Measurements from ENCODE around the gene CCDC85B. TPM values are rescaled to one million over a fixed set of nuclear protein-coding genes. Genes with fewer than 3 reads are reported as not detected.

The CCDC85B gene
- total RNA-seq, 1 donor from 2014 or later, result 28.6 TPM

DNA sequence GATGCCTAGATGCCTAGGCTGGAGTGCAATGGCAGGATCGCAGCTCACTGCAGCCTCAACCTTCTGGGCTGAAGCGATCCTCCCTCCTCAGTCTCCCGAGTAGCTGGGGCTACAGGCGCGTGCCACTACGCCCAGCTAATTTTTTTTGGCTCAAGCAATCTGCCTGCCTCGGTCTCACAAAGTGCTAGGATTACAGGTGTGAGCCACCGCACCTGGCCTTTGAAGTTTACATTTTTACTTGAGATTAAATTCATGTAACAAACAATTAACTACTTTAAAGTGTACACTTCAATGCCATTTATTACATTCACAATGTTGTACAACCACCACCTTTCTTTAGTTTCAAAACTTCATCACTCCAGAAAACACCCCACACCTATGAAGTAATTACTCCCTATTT is 13.2 kb downstream of the CCDC85B start:
- Histone ChIP-seq H3K4me1 (peaks cover 20% of the 10 kb centered on the region), H3K36me3 (no peaks in the 10 kb centered on the region), H3K4me3 (no peak overlapping the region), H3K27ac (no peak overlapping the region), H3K27me3 (ENCODE audit: low read depth) (peaks cover 4% of the 10 kb centered on the region), H3K9me3 (no peaks in the 10 kb centered on the region)
- ATAC-seq (no peak), DNase-seq (no peak)
- intact Hi-C loops (cut with DNase I), result no loop called here
- TF ChIP-seq, protein P1, sequence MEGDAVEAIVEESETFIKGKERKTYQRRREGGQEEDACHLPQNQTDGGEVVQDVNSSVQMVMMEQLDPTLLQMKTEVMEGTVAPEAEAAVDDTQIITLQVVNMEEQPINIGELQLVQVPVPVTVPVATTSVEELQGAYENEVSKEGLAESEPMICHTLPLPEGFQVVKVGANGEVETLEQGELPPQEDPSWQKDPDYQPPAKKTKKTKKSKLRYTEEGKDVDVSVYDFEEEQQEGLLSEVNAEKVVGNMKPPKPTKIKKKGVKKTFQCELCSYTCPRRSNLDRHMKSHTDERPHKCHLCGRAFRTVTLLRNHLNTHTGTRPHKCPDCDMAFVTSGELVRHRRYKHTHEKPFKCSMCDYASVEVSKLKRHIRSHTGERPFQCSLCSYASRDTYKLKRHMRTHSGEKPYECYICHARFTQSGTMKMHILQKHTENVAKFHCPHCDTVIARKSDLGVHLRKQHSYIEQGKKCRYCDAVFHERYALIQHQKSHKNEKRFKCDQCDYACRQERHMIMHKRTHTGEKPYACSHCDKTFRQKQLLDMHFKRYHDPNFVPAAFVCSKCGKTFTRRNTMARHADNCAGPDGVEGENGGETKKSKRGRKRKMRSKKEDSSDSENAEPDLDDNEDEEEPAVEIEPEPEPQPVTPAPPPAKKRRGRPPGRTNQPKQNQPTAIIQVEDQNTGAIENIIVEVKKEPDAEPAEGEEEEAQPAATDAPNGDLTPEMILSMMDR (IDR thresholded peaks at IDR 0.05), result no peak

DNA sequence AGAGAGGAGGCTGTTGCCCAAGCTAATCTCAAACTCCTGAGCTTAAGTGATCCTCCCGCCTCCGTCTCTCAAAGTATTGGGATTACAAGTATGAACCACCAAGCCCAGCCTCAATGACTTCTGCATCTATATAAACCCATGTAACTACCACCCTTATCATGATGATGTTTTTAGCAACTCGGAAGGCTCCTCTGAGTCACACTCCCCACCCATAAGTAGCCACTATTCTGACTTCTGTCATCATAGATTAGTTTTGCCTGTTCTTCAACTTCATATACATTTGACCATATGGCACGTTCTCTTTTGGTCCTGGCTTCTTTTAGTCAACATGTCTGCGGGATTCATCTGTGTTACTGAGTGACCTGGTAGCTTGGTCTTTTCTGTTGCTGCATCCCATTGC is 16.1 kb downstream of the CCDC85B start:
- peaks cover 4% of the 10 kb centered on the region for H3K27me3 ChIP-seq (ENCODE audit: low read depth)
- no peak overlapping the region for H3K27ac ChIP-seq
- no peak overlapping the region for H3K4me3 ChIP-seq
- no peaks in the 10 kb centered on the region for H3K9me3 ChIP-seq
- ATAC-seq, result no peak
- intact Hi-C loops (cut with DNase I), result no loop called here
- DNase-seq, result no peak
- H3K4me1 ChIP-seq, result peaks cover 6% of the 10 kb centered on the region
- H3K36me3 ChIP-seq, result no peaks in the 10 kb centered on the region
- TF ChIP-seq, protein P1 (IDR thresholded peaks at IDR 0.05), result no peak

DNA sequence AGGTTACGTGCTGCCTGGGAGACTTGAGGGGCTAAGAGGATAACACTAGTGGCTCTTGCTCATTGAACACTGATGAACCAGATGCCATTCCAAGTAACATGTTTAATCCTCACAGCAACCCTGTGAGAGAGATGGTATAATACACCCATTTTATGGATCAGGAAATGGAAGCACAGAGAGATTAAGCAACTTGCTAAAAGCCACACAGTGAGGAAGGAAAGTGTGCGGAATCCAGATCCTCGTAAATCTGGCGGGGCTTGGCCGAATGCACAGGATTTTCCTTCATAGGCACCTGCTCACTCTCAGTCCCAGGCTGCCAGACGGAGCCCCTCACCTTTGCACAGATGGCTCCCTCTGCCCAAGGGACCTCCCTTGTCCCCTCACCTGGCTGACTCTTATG is 17.4 kb downstream of the CCDC85B start:
- ATAC-seq (no peak), DNase-seq (no peak)
- Histone ChIP-seq H3K4me3 (no peak overlapping the region), H3K27me3 (ENCODE audit: low read depth) (peaks cover 4% of the 10 kb centered on the region), H3K9me3 (no peaks in the 10 kb centered on the region), H3K4me1 (peaks cover 13% of the 10 kb centered on the region), H3K27ac (no peak overlapping the region), H3K36me3 (no peaks in the 10 kb centered on the region)
- intact Hi-C loops (cut with DNase I), result no loop called here
- TF ChIP-seq, protein P1 (IDR thresholded peaks at IDR 0.05), result no peak

DNA sequence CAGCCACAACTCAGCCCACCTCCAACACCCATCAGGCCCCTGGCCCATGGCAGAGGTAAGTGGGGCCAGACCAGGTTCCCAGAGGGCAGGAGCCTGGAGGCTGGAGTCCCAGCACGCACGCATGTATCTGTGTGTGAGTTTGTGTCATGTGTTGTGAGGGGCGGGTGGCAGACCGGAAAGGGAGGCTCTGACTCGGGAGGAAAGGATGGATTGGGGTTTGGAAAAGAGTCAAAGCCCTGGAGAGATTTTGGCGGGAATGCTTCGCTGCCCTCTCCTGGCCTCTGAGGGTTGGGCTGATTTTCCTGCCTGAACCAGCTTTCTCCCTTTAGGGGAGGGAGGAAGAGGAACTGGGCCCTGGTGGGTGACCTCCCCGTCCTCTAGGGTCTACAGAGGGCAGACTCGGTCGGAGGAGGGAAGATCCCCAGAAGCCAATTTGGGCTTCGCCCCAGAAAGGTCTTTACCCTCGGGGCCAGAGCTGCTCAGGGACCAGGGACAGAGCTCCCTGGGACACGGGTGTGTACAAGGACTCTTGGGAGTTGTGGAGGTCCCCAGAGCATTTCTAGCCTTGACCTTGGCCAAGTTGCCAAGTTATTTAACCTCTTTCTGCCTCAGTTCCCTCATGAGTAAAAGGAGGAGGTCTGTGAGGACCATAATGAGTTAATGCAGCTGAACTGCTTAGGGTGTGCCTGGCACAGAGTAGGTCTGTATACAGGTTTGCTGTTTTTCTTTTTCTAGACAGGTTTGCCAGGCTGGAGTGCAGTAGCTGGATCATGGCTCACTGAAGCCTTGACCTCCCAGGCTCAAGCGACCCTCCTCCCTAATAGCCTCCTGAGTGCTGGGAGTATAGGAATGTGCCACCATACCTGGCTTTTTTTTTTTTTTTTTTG is 21.5 kb downstream of the CCDC85B start:
- H3K27me3 ChIP-seq (ENCODE audit: low read depth), result peaks cover 4% of the 10 kb centered on the region
- H3K4me1 ChIP-seq, result peaks cover 38% of the 10 kb centered on the region
- intact Hi-C loops (cut with DNase I), result no loop called here
- no peaks in the 10 kb centered on the region for H3K9me3 ChIP-seq
- ATAC-seq, result peak; percentile 23 to 25
- peak overlapping the region; percentile 8 for H3K4me3 ChIP-seq
- H3K27ac ChIP-seq, result peak overlapping the region; percentile 46
- DNase-seq, result no peak
- H3K36me3 ChIP-seq, result no peaks in the 10 kb centered on the region
- TF ChIP-seq, protein P1 (IDR thresholded peaks at IDR 0.05), result peak; percentile 42

DNA sequence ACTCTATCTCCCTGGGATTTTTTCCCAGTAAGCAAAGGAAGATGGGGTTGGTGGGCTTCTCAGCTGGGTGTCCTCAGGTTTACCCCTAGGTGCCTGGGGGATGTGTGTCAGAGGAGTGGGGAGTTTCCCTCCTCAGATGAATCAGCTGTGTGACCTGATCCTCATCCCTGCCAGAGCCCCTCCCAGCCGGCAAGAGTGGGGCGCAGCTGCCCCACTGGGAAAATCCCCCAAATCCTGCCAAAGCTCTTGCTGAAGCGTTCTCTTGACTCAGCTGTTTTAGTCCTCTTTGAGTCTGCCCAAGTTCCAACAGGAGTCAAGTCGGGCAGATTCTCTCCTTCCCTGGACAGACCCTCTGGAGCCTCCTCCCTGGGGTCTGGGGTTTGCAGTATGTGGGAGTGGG is 22.4 kb downstream of the CCDC85B start:
- DNase-seq (no peak), ATAC-seq (no peak)
- Histone ChIP-seq H3K36me3 (no peaks in the 10 kb centered on the region), H3K27ac (no peak overlapping the region), H3K4me3 (no peak overlapping the region), H3K27me3 (ENCODE audit: low read depth) (no peaks in the 10 kb centered on the region), H3K4me1 (peaks cover 47% of the 10 kb centered on the region), H3K9me3 (no peaks in the 10 kb centered on the region)
- intact Hi-C loops (cut with DNase I), result no loop called here
- TF ChIP-seq, protein P1 (IDR thresholded peaks at IDR 0.05), result no peak

Data from lower lobe of right lung (tissue), 2 donors.